Measurements from ENCODE around the gene NXN.
"Not testable (repeated sequence)": the region's sequence is repeated elsewhere in the genome, so short reads cannot be mapped to it uniquely, and the experiment has no call there.

NXN gene

DNA sequence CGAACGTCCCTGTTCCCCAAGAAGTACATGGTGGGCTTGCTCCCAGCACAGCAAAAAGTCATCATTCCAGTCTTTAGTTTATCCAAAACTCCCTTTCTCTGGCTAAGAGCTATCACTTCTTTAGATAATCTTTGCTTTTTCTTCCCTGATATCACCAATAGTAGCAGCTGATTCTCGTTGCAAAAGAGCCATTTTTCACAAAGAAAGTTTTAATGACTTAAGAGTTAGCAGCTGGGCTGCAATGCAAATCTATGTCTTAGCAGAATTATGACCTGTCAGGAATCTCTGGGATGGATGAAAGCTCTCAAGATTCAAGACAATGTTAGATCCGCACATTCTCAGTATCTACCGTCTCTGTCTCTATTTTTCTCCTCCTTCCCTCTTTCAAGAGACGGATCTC lies 53.8 kb downstream of the NXN start:
- DNase-seq (ENCODE audit: extremely low spot score, insufficient read length, low read depth) (no peak), FAIRE-seq (no peak)

- DNase-seq (ENCODE audit: extremely low spot score, insufficient read length, low read depth) (no peak), FAIRE-seq (no peak)
These were observed 54.7 kb downstream of the NXN start for GRCh38 chr17:924711-925475.

DNA sequence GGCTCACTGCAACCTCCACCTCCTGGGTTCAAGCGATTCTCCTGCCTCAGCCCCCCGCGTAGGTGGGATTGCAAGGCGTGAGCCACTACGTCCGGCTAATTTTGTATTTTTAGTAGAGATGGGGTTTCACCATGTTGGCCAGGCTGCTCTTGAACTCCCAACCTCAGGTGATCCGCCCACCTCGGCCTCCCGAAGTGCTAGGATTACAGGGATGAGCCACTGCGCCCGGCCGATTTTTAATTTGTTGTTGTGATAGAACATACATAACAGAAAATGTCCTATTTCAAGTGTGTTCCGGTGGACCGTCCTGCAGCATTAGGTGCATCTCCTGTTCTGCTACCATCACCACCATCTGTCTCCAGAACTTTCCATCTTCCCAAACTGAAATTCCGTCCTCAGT lies 55.3 kb downstream of the NXN start:
- FAIRE-seq; DNase-seq (ENCODE audit: extremely low spot score, insufficient read length, low read depth): not testable (repeated sequence)

DNA sequence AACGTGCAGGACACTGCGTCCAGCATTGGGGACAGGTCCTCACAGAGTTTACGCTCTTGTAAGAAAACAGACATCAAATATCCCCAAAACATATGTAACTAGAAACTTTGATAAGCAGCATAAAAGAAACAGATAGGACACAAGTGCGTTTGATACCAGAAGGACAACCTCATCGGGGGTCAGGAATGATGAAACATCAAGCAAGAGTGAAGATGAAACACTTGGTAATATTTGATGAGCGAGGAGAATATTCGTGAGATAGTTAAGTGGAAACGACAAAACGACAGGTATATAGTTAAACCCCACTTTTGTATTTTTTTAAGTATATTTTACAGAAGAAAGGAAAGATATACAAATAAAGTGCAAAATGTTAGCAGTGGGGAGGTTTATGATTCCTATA lies 55.9 kb downstream of the NXN start:
- DNase-seq (ENCODE audit: extremely low spot score, insufficient read length, low read depth) (no peak), FAIRE-seq (no peak)

- FAIRE-seq (no peak), DNase-seq (ENCODE audit: extremely low spot score, insufficient read length, low read depth) (no peak)
These were observed 58.4 kb downstream of the NXN start for GRCh38 chr17:921161-921560.

- DNase-seq (ENCODE audit: extremely low spot score, insufficient read length, low read depth) (no peak), FAIRE-seq (no peak)
These were observed 59.4 kb downstream of the NXN start for GRCh38 chr17:920190-920589.

DNA sequence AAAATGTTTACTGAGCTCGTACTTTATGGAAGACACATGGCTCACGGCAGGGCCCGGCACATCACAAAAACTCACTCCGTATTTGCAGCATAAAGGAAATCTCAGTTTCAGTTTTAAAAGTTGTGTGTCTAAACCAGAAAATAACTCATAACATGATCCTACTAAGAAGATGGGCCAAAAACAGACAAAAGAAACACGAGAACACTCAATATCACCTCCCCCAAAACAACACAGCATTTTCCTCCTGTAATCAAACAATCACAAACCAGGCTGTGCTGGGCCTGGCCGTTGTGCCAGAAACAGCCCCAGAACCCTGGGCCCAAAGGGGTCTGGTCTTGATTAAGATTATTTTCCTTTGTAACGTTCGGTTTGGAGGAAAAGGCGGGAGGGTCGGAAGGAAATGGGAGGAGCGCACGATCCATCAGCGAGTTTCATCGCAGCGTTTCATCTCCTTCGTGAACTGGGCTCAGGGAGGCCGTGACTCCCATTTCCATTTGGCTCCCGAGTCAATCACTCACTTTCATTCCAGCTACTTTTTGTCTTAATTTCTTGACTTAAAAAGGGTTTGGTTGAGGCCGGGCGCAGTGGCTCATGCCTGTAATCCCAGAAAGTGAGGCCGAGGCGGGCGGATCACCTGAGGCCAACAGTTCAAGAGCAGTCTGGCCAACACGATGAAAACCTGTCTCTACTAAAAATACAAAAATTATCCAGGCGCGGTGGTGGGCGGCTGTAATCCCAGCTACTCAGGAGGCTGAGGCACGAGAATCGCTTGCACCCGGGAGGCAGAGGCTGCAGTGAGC lies 61.4 kb downstream of the NXN start:
- no peak for DNase-seq (ENCODE audit: extremely low spot score, insufficient read length, low read depth)

GRCh38 chr17:917391-917811 lies 62.2 kb downstream of the NXN start:
- DNase-seq (ENCODE audit: extremely low spot score, insufficient read length, low read depth), result no peak
- no peak for FAIRE-seq

More for the DNA sequence above, 61.4 kb downstream of the NXN start:
- FAIRE-seq, result no peak

GRCh38 chr17:916315-916714 lies 63.3 kb downstream of the NXN start:
- FAIRE-seq, result no peak

DNA sequence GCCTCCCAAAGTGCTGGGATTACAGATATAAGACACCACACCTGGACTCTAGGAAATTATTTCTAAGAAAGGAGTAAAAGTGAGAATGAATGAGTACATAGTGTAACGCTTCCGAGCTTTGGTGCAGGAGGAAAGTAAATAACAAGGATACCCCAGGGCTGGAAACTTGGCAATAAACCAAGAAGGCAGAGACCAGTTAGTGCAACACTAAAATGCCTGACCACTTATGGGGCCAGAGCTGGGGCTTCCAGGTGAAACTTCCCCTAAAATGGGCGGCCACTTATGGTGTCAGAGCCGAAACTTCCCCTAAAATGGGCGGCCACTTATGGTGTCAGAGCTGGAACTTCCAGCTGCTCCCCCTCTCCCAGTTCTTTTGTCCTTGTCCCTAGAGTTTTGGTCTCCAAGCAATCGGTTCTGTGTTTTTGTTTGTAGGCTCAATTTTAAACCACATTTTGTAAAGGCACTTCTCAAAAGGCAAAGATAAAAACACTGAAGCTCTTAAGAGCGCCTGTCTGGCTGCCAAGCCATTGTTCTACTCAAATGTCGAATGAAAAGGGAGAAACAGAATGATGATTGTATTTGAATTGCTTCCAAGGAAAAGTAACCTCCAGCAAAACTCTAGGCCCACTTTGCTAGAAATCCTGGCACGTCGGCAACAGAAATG lies 63.9 kb downstream of the NXN start:
- FAIRE-seq (no peak), DNase-seq (ENCODE audit: extremely low spot score, insufficient read length, low read depth) (no peak)

More at GRCh38 chr17:916315-916714, 63.3 kb downstream of the NXN start:
- no peak for DNase-seq (ENCODE audit: extremely low spot score, insufficient read length, low read depth)

DNA sequence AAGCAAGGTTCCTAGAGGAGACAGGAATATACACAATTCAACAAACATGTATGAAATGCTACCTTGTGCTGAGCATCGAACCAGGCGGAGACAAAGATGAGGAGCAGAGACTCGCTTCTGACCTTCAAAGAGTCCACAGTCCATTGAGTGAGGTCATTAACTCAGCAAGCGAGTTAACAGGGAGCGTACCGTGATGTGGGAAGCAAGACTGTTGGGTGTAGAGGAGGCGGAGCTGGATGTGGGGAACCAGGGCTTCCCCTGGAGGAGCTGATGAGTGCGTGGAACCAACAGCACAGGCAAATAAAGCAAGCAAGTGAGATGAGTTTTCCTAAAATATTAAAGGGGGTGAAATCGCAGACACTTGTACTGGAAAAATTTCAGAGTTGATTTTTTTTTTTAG lies 65.0 kb downstream of the NXN start:
- FAIRE-seq (no peak), DNase-seq (ENCODE audit: extremely low spot score, insufficient read length, low read depth) (no peak)

DNA sequence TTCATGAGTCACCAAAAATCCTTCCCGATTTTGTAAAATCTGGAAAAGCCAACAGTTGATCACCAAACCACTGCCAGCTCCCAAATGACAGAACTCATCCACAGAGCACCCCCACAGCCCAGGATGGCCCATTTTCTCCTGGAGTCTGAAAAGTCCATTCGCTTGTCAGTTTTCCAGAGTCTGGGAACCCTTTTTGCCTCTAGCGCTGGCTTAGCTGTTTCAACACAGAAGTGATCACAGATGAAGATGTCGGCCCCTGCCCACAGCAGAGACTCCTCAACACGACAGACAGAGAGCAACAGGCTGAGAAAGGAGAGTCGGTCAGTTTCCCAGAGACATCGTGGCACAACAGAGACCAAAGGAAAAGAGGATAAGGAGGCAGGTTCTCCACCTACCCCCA lies 66.4 kb downstream of the NXN start:
- no peak for FAIRE-seq
- DNase-seq (ENCODE audit: extremely low spot score, insufficient read length, low read depth), result no peak

DNA sequence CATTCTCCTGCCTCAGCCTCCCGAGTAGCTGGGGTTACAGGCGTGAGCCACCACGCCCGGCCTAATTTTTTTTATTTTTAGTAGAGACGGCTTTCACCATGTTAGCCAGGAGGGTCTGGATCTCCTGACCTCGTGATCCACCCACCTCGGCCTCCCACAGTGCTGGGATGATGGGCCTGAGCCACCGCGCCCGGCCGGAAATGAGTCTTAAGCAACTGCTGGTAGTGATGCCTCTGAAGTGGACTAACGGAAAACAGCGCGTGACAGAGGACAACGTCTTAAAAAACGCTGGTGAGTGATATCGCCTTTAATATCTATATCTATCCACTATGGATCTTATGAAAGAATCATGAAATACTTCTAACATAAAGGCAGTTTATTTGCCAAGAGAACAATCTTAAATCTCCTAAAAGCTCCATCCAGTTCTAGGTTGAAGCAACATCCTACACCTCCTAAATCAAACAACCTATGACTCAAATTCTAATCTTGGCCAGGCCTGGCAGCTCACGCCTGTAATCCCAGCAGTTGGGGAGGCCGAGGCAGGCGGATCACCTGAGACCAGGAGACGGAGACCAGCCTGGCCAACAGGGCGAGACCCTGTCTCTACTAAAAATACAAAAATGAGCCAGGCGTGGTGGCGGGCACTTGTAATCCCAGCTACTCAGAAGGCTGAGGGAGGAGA lies 69.8 kb downstream of the NXN start:
- DNase-seq (ENCODE audit: extremely low spot score, insufficient read length, low read depth), result no peak
- FAIRE-seq, result no peak

GRCh38 chr17:907725-908124 lies 71.9 kb downstream of the NXN start:
- no peak for DNase-seq (ENCODE audit: extremely low spot score, insufficient read length, low read depth)
- no peak for FAIRE-seq

- not testable (repeated sequence) for FAIRE-seq
These were observed 73.9 kb downstream of the NXN start for GRCh38 chr17:905708-906107.

GRCh38 chr17:903691-904481 lies 75.7 kb downstream of the NXN start:
- no peak for DNase-seq (ENCODE audit: extremely low spot score, insufficient read length, low read depth)
- FAIRE-seq, result no peak

More at GRCh38 chr17:905708-906107, 73.9 kb downstream of the NXN start:
- DNase-seq (ENCODE audit: extremely low spot score, insufficient read length, low read depth), result not testable (repeated sequence)

- no peak for DNase-seq (ENCODE audit: extremely low spot score, insufficient read length, low read depth)
- FAIRE-seq, result no peak
These were observed 77.1 kb downstream of the NXN start for GRCh38 chr17:902463-902862.

GRCh38 chr17:901964-902363 lies 77.6 kb downstream of the NXN start:
- FAIRE-seq, result no peak

DNA sequence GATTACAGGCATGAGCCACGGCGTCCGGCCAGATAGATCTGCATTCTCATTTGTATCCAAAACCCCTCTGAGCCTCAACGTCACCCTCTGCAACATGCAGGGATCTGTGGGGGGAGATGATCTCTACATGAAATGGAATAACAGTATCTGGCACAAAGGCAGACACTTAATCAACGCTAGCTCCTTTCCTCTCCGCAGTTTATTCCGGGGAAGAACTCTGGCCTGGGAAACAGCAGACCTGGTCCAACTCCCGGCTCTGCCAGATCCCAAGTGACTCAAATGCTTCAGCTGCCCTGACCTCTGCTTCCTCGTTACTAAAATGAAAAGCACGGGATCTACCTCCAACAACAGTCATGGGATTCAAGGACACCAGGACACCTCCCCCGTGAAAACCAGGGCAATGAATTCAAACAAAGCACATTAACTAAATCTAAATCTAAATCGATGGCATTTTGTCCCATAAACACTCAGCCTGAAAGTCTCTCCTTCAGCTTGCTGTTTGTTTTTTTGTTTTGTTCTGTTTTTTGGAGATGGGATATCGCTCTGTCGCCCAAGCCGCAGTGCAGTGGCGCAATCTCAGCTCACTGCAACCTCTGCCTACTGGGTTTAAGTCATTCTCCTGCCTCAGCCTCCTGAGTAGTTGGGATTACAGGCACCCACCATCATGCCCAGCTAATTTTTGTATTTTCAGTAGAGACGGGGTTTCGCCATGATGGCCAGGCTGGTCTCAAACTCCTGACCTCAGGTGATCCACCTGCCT lies 78.2 kb downstream of the NXN start:
- no peak for DNase-seq (ENCODE audit: extremely low spot score, insufficient read length, low read depth)
- no peak for FAIRE-seq

More at GRCh38 chr17:901964-902363, 77.6 kb downstream of the NXN start:
- DNase-seq (ENCODE audit: extremely low spot score, insufficient read length, low read depth), result no peak

All from GM18507 (cell line).